Hair follicular keratinocyte (primary cell): ENCODE data around the gene TP53TG3C. TPM values are rescaled to one million over a fixed set of nuclear protein-coding genes. Genes with fewer than 3 reads are reported as not detected.

ENCODE experiments used
- total RNA-seq: library from RNA; depleted of rRNA; stranded (reverse); fragments of >200 nt; gene quantifications from 2 replicates; pipeline ENCODE4 v1.2.3, GENCODE V29; 2015

TP53TG3C gene
- not detected in 2 replicates for total RNA-seq

GRCh38 chr16:33193926-33194325 is at the start of gene TP53TG3C:
TP53TG3C (plus strand) TSS chr16:33194226; CDS start chr16:33194294, 68 bp downstream.

Other genes with a start within 250 kb of the TP53TG3C start
- not detected in 2 replicates for gene TP53TG3E, start 110.1 kb downstream of the TP53TG3C start, total RNA-seq
- not detected in 2 replicates for gene TP53TG3B, start 166.6 kb downstream of the TP53TG3C start, total RNA-seq